GM18951 (cell line): Measurements from ENCODE around the gene MICU1.
"Not testable (repeated sequence)": the region's sequence is repeated elsewhere in the genome, so short reads cannot be mapped to it uniquely, and the experiment has no call there.

Experiments
- POLR2A ChIP-seq: IDR thresholded peaks from 4 replicates; pipeline ENCODE4 v1.6.1; 2011; ENCODE audit warnings: mild to moderate bottlenecking; ENCODE audit not compliant: insufficient read length, insufficient read depth; ENCODE audit errors: extremely low read depth
- in situ Hi-C: fragments of 300-500 bp; cut with MboI; formaldehyde crosslinking; loops from one replicate; pipeline ENCODE4 v1.12.0; 2022; ENCODE audit warnings: low sequenced_read_pairs, mixed read lengths, inconsistent platforms; ENCODE audit not compliant: unreplicated experiment

Gene MICU1

GRCh38 chr10:72499701-72500100 is 126.2 kb downstream of the MICU1 start:
- in situ Hi-C loops = no loop called here
- no peak for TF ChIP-seq POLR2A

GRCh38 chr10:72490951-72491350 is 134.9 kb downstream of the MICU1 start:
- TF ChIP-seq POLR2A = no peak

GRCh38 chr10:72487521-72487920 is 138.4 kb downstream of the MICU1 start:
- TF ChIP-seq POLR2A = no peak
- in situ Hi-C loops = no loop called here

More at GRCh38 chr10:72490951-72491350, 134.9 kb downstream of the MICU1 start:
- in situ Hi-C loops = no loop called here

- no peak for TF ChIP-seq POLR2A
- in situ Hi-C loops = no loop called here
Measured at GRCh38 chr10:72487116-72487515, 138.8 kb downstream of the MICU1 start.

- in situ Hi-C loops = no loop called here
- TF ChIP-seq POLR2A = no peak
Measured at GRCh38 chr10:72485701-72486100, 140.2 kb downstream of the MICU1 start.

- in situ Hi-C loops = no loop called here
Measured at GRCh38 chr10:72484521-72484920, 141.4 kb downstream of the MICU1 start.

GRCh38 chr10:72483471-72483870 is 142.4 kb downstream of the MICU1 start:
- in situ Hi-C loops = no loop called here
- no peak for TF ChIP-seq POLR2A

More at GRCh38 chr10:72484521-72484920, 141.4 kb downstream of the MICU1 start:
- no peak for TF ChIP-seq POLR2A

GRCh38 chr10:72480861-72481260 is 145.0 kb downstream of the MICU1 start:
- in situ Hi-C loops = no loop called here
- TF ChIP-seq POLR2A = no peak

- in situ Hi-C loops = no loop called here
- TF ChIP-seq POLR2A = no peak
Measured at GRCh38 chr10:72477463-72477862, 148.4 kb downstream of the MICU1 start.

- in situ Hi-C loops = no loop called here
- no peak for TF ChIP-seq POLR2A
Measured at GRCh38 chr10:72472306-72472705, 153.6 kb downstream of the MICU1 start.

GRCh38 chr10:72470666-72471065 is 155.2 kb downstream of the MICU1 start:
- TF ChIP-seq POLR2A = no peak
- in situ Hi-C loops = no loop called here

- in situ Hi-C loops = not testable (repeated sequence)
Measured at GRCh38 chr10:72467064-72467463, 158.8 kb downstream of the MICU1 start.

GRCh38 chr10:72466018-72466417 is 159.9 kb downstream of the MICU1 start:
- in situ Hi-C loops = no loop called here
- no peak for TF ChIP-seq POLR2A

- TF ChIP-seq POLR2A = no peak
- in situ Hi-C loops = no loop called here
Measured at GRCh38 chr10:72464438-72464837, 161.4 kb downstream of the MICU1 start.

- in situ Hi-C loops = no loop called here
- no peak for TF ChIP-seq POLR2A
Measured at GRCh38 chr10:72462261-72462660, 163.6 kb downstream of the MICU1 start.
